GM12878 (cell line): ENCODE results near the gene EDC3.

Experiments
- POLR2A ChIP-seq: IDR thresholded peaks from 2 replicates; pipeline ENCODE4 v1.6.1; 2011; ENCODE audit warnings: low read depth, mild to moderate bottlenecking, low read length
- ZNF274 ChIP-seq: IDR thresholded peaks from one replicate; pipeline ENCODE4 v1.8.0; 2011; ENCODE audit not compliant: insufficient read length, insufficient read depth

- TF ChIP-seq POLR2A (no peak), ZNF274 (no peak)
Measured at GRCh38 chr15:74605795-74606150, 90.1 kb downstream of the EDC3 start.
